ENCODE data around the gene CHKB. TPM values are rescaled to one million over a fixed set of nuclear protein-coding genes. Genes with fewer than 3 reads are reported as not detected.

CHKB gene
- total and polyA plus RNA-seq, 2 of the 4 experiments (the other 2 are of a cell fraction): 8.1 to 36.9 TPM

DNA sequence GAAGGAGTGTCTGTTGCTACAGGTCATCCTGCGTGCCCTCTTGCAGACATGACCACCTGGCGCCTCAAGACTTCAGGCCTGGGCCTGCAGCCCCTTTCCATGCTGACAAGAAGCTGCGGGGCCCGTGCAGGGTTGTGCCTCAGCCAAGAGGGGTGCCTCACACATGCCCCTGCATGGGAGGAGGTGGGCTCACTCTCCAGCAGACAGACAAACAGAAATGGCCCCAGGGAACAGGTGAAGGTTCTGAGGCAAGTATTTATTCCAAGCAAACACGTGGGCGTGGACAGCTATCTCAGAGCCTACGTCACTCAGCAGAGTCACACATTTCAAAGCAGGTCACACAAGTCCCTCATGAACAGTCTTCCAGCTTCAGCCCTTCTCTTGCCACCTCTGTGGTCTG is 14.0 kb downstream of the CHKB start:
- H2AK9ac ChIP-seq (replicated peaks; ENCODE audit: low read depth, low read length, poor library complexity): no peak overlapping the region
- no peak overlapping the region for H2BK15ac ChIP-seq (ENCODE audit: low read depth, low read length)
- no peak overlapping the region for H2BK20ac ChIP-seq (ENCODE audit: low read depth, low read length)
- H3K4me2 ChIP-seq (ENCODE audit: low read depth, low read length): no peak overlapping the region
- H3K14ac ChIP-seq (replicated peaks; ENCODE audit: low read depth, low read length): no peak overlapping the region
- H3K18ac ChIP-seq (ENCODE audit: low read depth, low read length): no peak overlapping the region
- H2AFZ ChIP-seq (replicated peaks; ENCODE audit: low read length, poor library complexity): no peak overlapping the region
- H3K4ac ChIP-seq (ENCODE audit: low read depth, low read length): no peak overlapping the region
- no peak overlapping the region for H3K23ac ChIP-seq (ENCODE audit: low read depth, low read length)
- TF ChIP-seq BHLHE40 (IDR thresholded peaks at IDR 0.05; ENCODE audit: low read depth, low read length) (no peak), CEBPB (IDR thresholded peaks at IDR 0.05; ENCODE audit: low read depth, low read length) (no peak)
- TF ChIP-seq, protein P1, sequence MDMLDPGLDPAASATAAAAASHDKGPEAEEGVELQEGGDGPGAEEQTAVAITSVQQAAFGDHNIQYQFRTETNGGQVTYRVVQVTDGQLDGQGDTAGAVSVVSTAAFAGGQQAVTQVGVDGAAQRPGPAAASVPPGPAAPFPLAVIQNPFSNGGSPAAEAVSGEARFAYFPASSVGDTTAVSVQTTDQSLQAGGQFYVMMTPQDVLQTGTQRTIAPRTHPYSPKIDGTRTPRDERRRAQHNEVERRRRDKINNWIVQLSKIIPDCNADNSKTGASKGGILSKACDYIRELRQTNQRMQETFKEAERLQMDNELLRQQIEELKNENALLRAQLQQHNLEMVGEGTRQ (IDR thresholded peaks at IDR 0.05; ENCODE audit: low read depth, low read length): no peak
- TF ChIP-seq, protein P2, sequence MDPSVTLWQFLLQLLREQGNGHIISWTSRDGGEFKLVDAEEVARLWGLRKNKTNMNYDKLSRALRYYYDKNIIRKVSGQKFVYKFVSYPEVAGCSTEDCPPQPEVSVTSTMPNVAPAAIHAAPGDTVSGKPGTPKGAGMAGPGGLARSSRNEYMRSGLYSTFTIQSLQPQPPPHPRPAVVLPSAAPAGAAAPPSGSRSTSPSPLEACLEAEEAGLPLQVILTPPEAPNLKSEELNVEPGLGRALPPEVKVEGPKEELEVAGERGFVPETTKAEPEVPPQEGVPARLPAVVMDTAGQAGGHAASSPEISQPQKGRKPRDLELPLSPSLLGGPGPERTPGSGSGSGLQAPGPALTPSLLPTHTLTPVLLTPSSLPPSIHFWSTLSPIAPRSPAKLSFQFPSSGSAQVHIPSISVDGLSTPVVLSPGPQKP (IDR thresholded peaks at IDR 0.05; ENCODE audit: borderline replicate concordance, low read depth, low read length): no peak
- H4K91ac ChIP-seq (ENCODE audit: insufficient read depth, low read depth, low read length): no peak overlapping the region
- H3K79me1 ChIP-seq (ENCODE audit: low read depth in 1 of 2, low read length in 2 of 2): no peaks in the 10 kb centered on the region
- H3K4me1 ChIP-seq (ENCODE audit: control insufficient read depth, insufficient read depth, low read length): no peaks in the 10 kb centered on the region
- dilution Hi-C loops (cut with HindIII; ENCODE audit: low sequenced_read_pairs, unreplicated experiment): no loop called here
- H3K36me3 ChIP-seq (ENCODE audit: control insufficient read depth, insufficient read depth, low read length): no peaks in the 10 kb centered on the region; the same call in 1 of the 2 replicates
- no peak overlapping the region for H2BK5ac ChIP-seq (ENCODE audit: low read depth, low read length, poor library complexity, severe bottlenecking)
- H4K5ac ChIP-seq (ENCODE audit: low read depth, low read length): no peak overlapping the region
- DNase-seq (no peak), ATAC-seq (ENCODE audit: low read depth) (no peak)
- H3K9ac ChIP-seq (ENCODE audit: low read depth, low read length): no peak overlapping the region
- no peak overlapping the region for H2BK120ac ChIP-seq (ENCODE audit: low read depth, low read length)
- CTCF ChIA-PET: no interaction called here
- H4K20me1 ChIP-seq (ENCODE audit: insufficient read depth, low read length): no peaks in the 10 kb centered on the region
- in situ Hi-C loops (cut with MboI; ENCODE audit: low sequenced_read_pairs): no loop called here
- no peak overlapping the region for H3K27ac ChIP-seq (ENCODE audit: insufficient read depth, low read length)
- intact Hi-C loops (cut with micrococcal nuclease): no loop called here
- H3K4me3 ChIP-seq (ENCODE audit: insufficient read depth, low read depth, low read length): no peak overlapping the region
- H4K8ac ChIP-seq (ENCODE audit: low read depth in 2 of 2, low read length in 2 of 2): no peak overlapping the region
- BruUV-seq (replicated peaks): no TSS peak
- no peaks in the 10 kb centered on the region for H3K9me1 ChIP-seq (ENCODE audit: insufficient read depth, low read length)
- POLR2A ChIA-PET (ENCODE audit: unreplicated experiment): no interaction called here
- no peak overlapping the region for H3K56ac ChIP-seq (ENCODE audit: extremely low read depth, insufficient read depth, low read length)
- H3K27me3 ChIP-seq (ENCODE audit: control insufficient read depth, insufficient read depth, low read length): peaks cover 7% of the 10 kb centered on the region; the same call in 1 of the 2 replicates
- whole genome bisulfite sequencing, 2 experiments (ENCODE audit: extremely low coverage in 2 of 2, insufficient read length in 1 of 2): 86% methylated on average over 2 of the region's 7 CpGs; no CpG with 5 or more reads in 1 of the 2 experiments
- no peak overlapping the region for H2AK5ac ChIP-seq (ENCODE audit: low read depth, low read length)
- no peaks in the 10 kb centered on the region for H3K9me3 ChIP-seq (ENCODE audit: control insufficient read depth, insufficient read depth, low read length)
